Left lung (tissue), 10 donors: ENCODE results near the gene C11orf54. TPM values are rescaled to one million over a fixed set of nuclear protein-coding genes. Genes with fewer than 3 reads are reported as not detected.
"Not testable (repeated sequence)": the region's sequence is repeated elsewhere in the genome, so short reads cannot be mapped to it uniquely, and the experiment has no call there.

Experiments used
- ATAC-seq: fragments of 200-7000 bp; cut with Tn5 transposase; one replicate; pipeline ENCODE4 v1.9.1; 2020; ENCODE audit warnings: moderate library complexity
- DNase-seq, 4 donors: peaks; one replicate each; pipeline ENCODE4 v3.0.0-alpha.2; 2013 to 2020
- H3K27ac ChIP-seq, 2 donors: fragments of 200-600 bp; sonication (generic) in 1 of 2; one replicate each; pipeline versions ENCODE4 v1.5.0 to v1.8.0; 2020 to 2021
- H3K27me3 ChIP-seq, 2 donors: fragments of 200-600 bp; sonication (generic) in 1 of 2; one replicate each; pipeline versions ENCODE4 v1.5.0 to v1.8.0; 2020 to 2021
- H3K36me3 ChIP-seq, 2 donors: fragments of 200-600 bp; sonication (generic) in 1 of 2; one replicate each; pipeline versions ENCODE4 v1.5.0 to v1.8.0; 2020 to 2021
- H3K4me1 ChIP-seq, 2 donors: fragments of 200-600 bp; one replicate each; pipeline ENCODE4 v1.8.0; 2021
- H3K4me3 ChIP-seq, 2 donors: fragments of 200-600 bp; sonication (generic) in 1 of 2; one replicate each; pipeline versions ENCODE4 v1.5.0 to v1.8.0; 2020 to 2021; ENCODE audit warnings: mild to moderate bottlenecking in 1 of 2
- H3K9me3 ChIP-seq, 2 donors: fragments of 200-600 bp; sonication (generic) in 1 of 2; one replicate each; pipeline versions ENCODE4 v1.5.0 to v1.8.0; 2020 to 2021
- intact Hi-C, 2 donors: fragments of 100-400 bp; cut with DNase I; formaldehyde crosslinking; loops; one replicate each; pipeline versions ENCODE4 v1.11.2 to v1.14.2; 2022
- polyA plus RNA-seq, 6 donors: library from polyadenylated mRNA; unstranded; fragments of 120-200 nt; gene quantifications; one replicate each; pipeline ENCODE4 v1.2.1, GENCODE V29; 2013; ENCODE audit not compliant: insufficient read length in 6 of 6
- total RNA-seq, 2 donors: library from RNA; stranded (reverse); fragmentation: NEBNext Ultra II Directional; extraction: Animal tissue kit (Norgen Biotek cat#: 25700); gene quantifications; one replicate each; pipeline ENCODE4 v1.2.1, GENCODE V29; 2021
- TF ChIP-seq, protein P1 (sequence below), 2 donors: fragments of 200-600 bp; sonication (generic) in 1 of 2; IDR thresholded peaks; one replicate each; pipeline versions ENCODE4 v1.5.0 to v1.8.0; 2021; ENCODE audit warnings: antibody characterized with exemption in 2 of 2
- donor health status: DM: no; HTN: yes; CAD: no.
- donor health status: DM: no; HTN: no; CAD: no.

C11orf54 gene
- total and polyA plus RNA-seq, 8 donors, result 21.7 to 73.6 (median 60.4) TPM

DNA sequence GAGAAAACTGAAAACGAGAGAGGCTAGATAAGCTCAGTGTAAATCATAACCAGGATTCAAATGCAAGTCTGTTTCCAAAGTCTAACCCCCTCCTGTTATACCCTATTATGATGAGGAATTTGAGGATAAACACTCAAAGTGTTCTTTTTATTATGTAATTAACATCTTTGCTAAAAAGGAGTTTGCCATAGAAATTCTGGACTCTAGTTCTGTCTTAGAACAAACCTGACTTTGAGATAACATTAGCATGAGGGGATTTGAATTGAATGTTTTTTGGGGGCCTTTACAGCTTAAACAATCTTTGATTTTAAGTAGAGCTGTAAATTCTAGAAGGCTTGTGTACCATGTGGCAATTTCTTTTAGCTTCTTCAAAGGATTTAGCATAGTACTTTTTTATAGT, 9.5 kb downstream of the C11orf54 start:
- intact Hi-C loops, result no loop called here
- H3K27ac ChIP-seq, result no peak overlapping the region
- peaks cover 0 to 21% of the 10 kb centered on the region in 2 donors for H3K36me3 ChIP-seq
- TF ChIP-seq, protein P1, sequence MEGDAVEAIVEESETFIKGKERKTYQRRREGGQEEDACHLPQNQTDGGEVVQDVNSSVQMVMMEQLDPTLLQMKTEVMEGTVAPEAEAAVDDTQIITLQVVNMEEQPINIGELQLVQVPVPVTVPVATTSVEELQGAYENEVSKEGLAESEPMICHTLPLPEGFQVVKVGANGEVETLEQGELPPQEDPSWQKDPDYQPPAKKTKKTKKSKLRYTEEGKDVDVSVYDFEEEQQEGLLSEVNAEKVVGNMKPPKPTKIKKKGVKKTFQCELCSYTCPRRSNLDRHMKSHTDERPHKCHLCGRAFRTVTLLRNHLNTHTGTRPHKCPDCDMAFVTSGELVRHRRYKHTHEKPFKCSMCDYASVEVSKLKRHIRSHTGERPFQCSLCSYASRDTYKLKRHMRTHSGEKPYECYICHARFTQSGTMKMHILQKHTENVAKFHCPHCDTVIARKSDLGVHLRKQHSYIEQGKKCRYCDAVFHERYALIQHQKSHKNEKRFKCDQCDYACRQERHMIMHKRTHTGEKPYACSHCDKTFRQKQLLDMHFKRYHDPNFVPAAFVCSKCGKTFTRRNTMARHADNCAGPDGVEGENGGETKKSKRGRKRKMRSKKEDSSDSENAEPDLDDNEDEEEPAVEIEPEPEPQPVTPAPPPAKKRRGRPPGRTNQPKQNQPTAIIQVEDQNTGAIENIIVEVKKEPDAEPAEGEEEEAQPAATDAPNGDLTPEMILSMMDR (IDR thresholded peaks at IDR 0.05), result no peak
- H3K4me3 ChIP-seq, result no peak overlapping the region
- no peaks in the 10 kb centered on the region for H3K4me1 ChIP-seq
- DNase-seq, result no peak
- no peaks in the 10 kb centered on the region for H3K9me3 ChIP-seq
- ATAC-seq, result no peak
- no peaks in the 10 kb centered on the region for H3K27me3 ChIP-seq

DNA sequence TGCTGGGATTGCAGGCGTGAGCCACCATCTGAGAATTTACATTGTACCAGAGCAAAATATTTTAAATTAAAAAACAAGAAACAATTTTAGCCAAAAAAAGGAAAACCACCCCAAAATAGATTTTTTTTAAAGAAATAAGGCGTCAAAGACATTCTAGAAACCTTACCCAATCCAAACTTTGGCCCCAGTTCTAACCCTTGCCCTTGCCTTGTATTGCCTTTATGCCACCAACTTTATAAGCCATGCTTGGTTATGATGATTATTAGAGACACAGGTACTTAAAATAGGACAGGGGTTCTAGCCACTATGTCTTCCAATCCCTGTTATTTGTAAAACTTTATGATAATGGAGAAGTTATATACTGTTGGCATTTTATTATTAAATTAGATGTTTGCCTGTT, 11.8 kb downstream of the C11orf54 start:
- Histone ChIP-seq H3K36me3 (peaks cover 0 to 41% of the 10 kb centered on the region in 2 donors), H3K27me3 (no peaks in the 10 kb centered on the region), H3K4me1 (no peaks in the 10 kb centered on the region), H3K9me3 (no peaks in the 10 kb centered on the region), H3K27ac (no peak overlapping the region), H3K4me3 (no peak overlapping the region)
- TF ChIP-seq, protein P1 (IDR thresholded peaks at IDR 0.05), result no peak
- intact Hi-C loops, result no loop called here
- DNase-seq (no peak), ATAC-seq (no peak)

DNA sequence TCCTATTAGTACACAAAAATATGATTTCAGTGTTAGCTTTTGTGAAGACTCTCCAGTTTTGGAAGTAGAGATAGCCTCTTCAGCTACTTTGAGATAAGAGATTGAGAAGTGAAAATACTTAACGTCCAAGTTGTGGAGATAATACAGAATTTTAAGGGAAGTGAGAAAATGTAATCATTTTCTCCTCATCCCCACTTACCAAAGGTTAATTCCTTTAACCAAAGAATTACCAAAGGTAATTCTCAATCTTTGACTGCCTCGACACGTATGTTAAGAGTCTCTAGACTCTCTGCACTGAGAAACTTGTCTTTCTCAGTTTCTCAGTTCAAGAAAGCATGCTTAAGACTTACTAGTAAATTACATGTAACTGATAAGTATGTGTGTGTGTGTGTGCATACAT, 15.3 kb downstream of the C11orf54 start:
- TF ChIP-seq, protein P1 (IDR thresholded peaks at IDR 0.05), result no peak
- no peaks in the 10 kb centered on the region for H3K4me1 ChIP-seq
- no peak overlapping the region for H3K4me3 ChIP-seq
- H3K9me3 ChIP-seq, result no peaks in the 10 kb centered on the region
- intact Hi-C loops, result no loop called here
- peaks cover 0 to 77% of the 10 kb centered on the region in 2 donors for H3K36me3 ChIP-seq
- H3K27me3 ChIP-seq, result no peaks in the 10 kb centered on the region
- DNase-seq (no peak), ATAC-seq (no peak)
- H3K27ac ChIP-seq, result no peak overlapping the region

DNA sequence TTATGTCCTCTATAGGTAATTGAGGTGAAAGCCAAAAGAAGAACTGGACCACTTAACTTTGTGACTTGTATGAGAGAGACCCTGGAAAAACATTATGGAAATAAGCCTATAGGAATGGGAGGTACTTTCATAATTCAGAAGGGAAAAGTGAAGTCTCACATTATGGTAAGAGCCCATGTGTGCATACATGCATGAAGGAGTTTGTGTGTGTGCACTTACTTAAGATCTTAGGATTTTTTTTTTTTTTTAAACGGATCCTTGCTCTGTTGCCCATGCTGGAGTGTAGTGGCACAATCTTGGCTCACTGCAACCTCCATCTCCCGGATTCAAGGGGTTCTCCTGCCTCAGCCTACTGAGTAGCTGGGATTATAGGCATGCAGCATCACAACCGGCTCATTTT, 15.8 kb downstream of the C11orf54 start:
- intact Hi-C loops, result no loop called here
- DNase-seq, result no peak
- Histone ChIP-seq H3K36me3 (peaks cover 0 to 80% of the 10 kb centered on the region in 2 donors), H3K4me3 (no peak overlapping the region), H3K4me1 (no peaks in the 10 kb centered on the region), H3K27ac (no peak overlapping the region), H3K9me3 (no peaks in the 10 kb centered on the region), H3K27me3 (no peaks in the 10 kb centered on the region)
- TF ChIP-seq, protein P1 (IDR thresholded peaks at IDR 0.05), result no peak
- no peak for ATAC-seq

DNA sequence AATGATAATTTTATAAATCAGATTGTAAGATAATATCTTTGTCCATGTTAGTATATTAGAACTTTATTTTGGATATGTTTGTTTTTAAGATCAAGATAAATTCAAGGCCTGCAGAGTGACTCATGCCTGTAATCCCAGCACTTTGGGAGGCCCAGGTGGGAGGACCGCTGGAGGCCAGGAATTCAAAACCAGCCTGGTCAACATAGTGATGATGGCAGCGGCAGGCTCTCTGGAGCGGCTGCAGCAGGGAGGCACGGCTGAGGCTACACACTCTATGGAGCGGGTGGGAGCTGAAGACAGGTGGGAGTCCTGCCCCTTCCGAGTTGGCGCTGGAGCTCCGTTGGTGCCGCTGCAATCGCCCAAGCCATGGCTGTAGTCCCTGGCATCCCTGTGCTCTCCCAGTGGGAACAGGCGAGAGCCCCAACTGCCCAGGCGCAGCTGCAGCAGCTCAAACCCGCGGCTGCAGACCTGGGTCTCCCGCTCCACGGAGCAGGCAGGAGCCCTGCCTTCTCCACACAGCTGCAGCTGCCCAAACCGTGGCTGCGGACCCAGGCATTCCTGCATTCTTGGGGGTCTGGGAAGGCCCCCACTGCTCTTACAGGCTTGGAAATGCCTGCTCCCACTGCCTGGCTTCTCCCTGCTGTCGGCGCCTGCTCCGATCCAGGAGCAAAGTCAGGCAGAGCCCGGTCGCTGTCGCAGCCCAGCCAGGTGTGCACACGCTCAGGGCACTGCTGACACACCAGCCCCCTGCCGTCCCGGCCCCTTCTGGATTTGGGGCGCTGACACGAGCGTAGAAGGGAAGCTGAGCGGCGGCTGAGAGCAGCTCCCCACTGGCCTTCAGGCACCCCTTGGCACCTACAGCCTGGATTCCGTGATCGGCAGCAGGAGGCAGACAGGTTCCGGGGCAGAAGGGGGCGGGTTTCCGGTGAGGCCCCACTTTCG, 16.7 kb downstream of the C11orf54 start:
- DNase-seq (no peak), ATAC-seq (no peak)
- TF ChIP-seq, protein P1 (IDR thresholded peaks at IDR 0.05), result no peak
- no peaks in the 10 kb centered on the region for H3K4me1 ChIP-seq
- no peak overlapping the region for H3K4me3 ChIP-seq
- H3K27me3 ChIP-seq, result no peaks in the 10 kb centered on the region
- H3K36me3 ChIP-seq, result peaks cover 0 to 86% of the 10 kb centered on the region in 2 donors
- H3K27ac ChIP-seq, result no peak overlapping the region
- no peaks in the 10 kb centered on the region for H3K9me3 ChIP-seq
- intact Hi-C loops, result no loop called here

DNA sequence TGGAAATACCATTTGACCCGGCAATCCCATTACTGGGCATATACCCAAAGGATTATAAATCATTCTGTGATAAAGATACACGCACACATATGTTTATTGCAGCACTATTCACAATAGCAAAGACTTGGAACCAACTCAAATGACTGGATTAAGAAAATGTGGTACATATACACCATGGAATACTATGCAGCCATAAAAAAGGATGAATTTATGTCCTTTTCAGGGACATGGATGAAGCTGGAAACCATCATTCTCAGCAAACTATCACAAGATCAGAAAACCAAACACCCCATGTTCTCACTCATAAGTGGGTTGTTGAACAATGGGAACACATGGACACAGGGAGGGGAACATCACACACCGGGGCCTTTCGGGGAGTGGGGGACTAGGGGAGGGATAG, 17.7 kb downstream of the C11orf54 start:
- H3K27me3 ChIP-seq, DNase-seq, ATAC-seq, H3K9me3 ChIP-seq, H3K4me3 ChIP-seq, H3K27ac ChIP-seq, H3K4me1 ChIP-seq, intact Hi-C loops: not testable (repeated sequence)
- H3K36me3 ChIP-seq, result peaks cover 0 to 91% of the 10 kb centered on the region in 2 donors
